Ecto neural progenitor cell (in vitro differentiated cells): Measurements from ENCODE around the gene PLP2.
"Not testable (repeated sequence)": the region's sequence is repeated elsewhere in the genome, so short reads cannot be mapped to it uniquely, and the experiment has no call there.

Source experiments
- DNase-seq: peaks from one replicate; pipeline ENCODE4 v3.0.0-alpha.2; 2018; ENCODE audit warnings: low spot score

The PLP2 gene

GRCh38 chrX:49163555-49164419 lies 7.9 kb upstream of the PLP2 start:
- peak; percentile 85 for DNase-seq

DNA sequence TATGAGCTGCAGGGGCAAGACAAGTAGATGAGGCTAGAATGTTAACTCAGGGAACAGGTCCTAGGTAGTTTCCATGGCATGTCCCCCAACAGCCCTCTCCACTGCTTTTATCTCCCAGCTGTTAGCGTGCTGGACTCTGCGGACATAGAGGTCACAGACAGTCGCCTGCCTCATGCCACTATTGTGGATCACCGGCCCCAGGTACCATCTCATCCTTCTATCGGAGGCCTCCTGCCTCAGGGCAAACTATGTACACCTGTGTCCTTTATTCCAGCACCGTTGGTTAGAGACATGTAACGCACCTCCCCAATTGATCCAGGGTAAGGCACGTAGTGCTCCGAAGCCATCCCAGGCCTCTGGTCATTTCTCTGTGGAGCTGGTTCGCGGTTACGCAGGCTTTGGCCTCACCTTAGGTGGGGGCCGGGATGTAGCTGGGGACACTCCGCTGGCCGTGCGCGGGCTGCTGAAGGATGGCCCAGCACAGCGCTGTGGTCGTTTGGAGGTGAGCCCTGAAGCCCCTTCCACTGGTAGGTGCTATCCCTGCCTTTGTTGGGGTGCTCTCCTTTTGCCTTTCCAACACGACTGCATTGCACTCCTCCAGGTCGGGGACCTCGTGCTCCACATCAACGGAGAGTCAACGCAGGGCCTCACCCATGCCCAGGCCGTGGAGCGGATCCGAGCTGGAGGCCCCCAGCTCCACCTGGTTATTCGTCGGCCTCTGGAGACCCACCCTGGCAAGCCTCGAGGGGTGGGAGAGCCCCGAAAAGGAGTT lies 6.9 kb upstream of the PLP2 start:
- DNase-seq, result no peak

DNA sequence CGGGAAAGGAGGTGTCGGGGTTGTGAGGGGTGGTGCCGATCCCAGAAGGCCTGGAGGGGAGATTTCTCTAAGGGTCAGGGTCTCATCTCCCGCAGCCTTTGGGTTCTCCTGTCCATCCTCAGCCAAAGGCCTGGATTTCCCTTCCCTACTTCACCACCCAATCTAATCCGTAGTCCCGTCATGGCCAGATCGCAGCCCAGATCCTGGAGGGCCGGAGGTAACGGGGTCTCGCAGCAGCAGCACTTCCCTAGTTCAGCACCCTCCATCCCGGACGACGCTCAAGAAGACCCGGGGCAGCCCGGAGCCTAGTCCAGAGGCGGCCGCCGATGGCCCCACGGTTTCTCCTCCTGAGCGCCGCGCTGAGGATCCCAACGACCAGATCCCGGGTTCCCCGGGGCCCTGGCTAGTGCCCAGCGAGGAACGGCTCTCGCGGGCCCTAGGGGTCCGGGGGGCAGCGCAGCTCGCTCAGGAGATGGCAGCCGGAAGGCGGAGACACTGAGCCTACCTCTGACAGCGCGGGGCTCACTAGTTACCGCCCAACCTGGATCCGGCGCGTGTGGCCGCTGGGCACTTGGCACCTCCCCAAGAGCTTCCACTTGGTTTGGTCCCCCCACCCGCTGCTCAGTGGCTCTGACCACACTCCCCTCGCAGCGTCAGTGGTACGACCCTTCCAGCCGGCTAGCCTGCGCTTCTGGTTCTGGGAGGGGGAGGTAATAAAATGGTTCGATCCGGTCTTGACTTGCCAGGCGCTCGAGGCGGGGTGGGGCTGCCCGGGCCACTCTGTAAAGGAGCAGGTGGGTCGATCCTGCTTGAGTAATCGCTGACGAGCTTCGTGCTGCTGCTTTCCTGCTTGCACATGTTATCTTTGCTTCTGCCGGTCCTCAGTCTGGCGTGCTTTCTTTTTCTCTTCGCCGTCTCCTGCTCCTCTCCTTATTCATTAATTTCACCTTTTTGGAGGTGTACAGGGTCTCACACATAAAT lies 5.5 kb upstream of the PLP2 start:
- DNase-seq, result peak; percentile 80

DNA sequence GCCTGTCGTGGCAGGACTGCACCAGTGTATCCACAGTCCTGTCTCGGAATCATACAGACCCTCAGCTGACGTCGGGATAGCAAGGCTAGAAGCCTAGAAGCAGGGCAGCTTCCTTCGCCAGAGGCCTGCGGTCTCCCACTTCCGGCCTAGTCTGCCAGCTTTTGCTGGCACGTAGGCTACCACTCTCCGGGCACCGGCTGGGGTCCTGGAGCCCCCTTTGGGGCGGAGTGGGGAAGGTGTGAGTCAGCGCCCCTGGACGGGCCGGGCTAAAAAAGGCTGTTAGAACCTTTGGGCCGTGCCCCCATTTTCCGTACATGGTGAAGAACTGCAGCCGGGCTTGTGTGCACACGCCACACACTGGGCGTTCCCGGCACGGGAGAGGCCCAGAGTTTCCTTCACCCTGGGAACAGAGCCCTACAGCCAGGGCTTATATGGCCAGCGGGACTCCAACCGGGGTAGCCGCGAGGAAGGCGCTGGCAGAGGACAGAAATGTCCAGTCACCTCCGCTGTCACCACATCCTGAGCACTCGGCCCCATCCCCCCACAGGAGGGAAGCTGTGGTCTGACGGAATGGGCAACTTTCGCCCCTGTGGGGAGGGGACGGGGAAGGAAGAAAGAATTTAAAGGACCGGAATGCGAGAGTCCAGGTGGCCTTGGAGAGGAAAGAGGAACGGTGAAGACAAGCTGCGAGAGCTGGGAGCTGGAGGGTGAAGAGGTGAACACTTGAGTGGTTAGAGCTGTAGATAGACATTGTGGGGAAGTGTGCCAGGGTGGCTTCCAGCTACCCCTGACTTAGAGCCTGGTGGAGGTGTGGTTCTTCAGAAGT lies 4.6 kb upstream of the PLP2 start:
- no peak for DNase-seq

GRCh38 chrX:49167740-49168108 lies 4.0 kb upstream of the PLP2 start:
- DNase-seq, result no peak

- DNase-seq, result no peak
These were observed 632 bp downstream of the PLP2 start for GRCh38 chrX:49172280-49172780.

DNA sequence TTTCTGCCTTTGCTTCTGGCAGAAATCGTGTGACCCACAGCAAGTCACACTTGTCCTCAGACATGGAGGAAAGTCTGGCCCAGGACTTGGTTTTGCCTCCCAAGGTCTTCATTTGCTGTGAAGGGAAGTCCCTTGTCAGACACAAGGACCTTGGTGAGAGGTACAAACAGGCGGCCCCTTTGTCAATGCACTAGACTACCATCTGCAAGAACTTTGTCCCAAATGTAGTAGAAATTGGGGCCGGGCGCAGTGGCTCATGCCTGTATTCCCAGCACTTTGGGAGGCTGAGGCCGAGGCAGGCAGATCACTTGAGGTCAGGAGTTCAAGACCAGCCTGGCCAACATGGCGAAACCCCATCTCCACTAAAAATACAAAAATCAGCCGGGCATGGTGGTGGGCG lies 1.8 kb downstream of the PLP2 start:
- DNase-seq, result not testable (repeated sequence)

- no peak for DNase-seq
These were observed 3.0 kb downstream of the PLP2 start for GRCh38 chrX:49174723-49175122.

DNA sequence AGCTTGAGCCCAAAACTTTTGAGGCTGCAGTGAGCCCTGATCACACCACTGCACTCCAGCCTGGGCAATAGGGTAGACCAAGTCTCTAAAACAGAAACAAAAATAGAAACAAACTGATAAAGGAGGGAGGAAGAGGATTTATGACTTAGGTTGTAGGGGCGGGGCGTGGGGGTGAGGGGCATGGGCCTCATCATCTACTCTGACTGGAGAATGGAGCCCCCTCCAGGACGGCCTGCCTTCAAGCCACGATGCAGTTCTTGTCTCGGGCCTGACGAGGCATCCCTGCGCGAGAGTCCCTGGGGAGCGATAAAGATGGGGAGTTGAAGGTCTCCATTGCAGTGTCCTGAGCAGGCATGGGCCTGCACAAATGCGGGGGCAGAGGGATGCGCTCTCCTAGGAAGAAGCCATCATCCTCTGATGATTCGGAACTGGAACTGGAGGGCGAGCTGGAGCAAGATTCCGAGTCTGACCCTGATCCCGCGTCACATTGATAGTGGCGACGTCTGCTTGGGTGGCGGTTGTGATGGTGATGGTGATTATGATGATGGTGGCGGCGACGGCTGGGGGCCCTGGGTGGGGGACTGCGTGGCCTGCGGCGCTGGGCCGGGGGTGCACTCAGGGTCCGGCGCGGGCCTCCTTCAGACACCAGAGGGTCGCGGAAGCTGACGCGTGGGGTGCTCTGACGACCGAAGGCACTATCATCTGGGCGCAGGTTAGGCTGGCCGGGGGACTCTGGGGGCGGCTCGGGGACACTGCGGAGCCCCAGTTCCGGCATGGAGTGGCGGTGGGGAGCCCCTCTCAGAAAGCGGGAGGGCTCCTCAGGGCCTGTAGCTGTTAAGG lies 4.0 kb downstream of the PLP2 start:
- no peak for DNase-seq

DNA sequence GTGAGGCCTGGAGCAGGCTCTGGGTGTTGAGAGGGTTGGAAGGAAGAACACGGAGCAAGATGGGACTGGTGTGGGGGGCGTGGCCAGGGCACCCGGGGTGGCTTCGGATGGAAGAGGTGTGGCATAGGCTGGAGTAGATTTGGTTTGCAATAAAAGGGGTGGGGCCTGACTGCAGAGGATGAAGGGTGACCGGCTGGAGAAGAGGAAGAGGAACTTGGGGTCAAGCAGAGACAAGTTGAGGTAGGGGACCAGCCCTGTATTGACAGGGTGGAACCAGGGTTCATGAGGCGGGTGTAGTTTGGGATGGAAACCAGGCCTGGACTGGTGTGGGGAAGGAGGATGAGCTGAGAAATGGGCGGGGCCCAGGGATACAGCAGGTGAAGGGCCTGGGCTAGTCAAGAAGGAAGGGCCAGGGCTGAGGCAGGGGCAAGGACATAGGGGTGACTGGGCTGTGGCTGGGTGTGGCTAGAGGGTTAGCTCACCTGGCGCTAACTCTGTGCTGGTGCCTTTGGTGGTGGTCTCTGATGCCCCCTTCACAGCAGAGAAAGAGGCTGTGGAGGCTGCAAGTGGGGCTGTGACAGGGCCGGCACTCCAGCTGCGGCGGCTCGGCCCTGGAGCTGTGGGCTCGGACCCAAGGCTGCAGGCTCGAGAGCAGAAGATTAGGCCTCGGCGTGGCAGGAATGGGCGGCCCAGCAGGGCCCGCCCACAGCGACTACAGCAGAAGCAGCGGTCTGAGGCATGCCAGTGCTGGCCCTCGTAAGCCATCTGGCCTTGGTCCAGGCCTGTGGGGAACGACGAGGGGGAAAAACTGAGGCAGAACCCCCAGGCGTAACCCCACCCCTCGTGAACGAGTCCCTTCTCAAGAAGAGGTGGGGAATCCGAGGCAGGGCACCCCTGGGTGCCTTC lies 5.0 kb downstream of the PLP2 start:
- no peak for DNase-seq

DNA sequence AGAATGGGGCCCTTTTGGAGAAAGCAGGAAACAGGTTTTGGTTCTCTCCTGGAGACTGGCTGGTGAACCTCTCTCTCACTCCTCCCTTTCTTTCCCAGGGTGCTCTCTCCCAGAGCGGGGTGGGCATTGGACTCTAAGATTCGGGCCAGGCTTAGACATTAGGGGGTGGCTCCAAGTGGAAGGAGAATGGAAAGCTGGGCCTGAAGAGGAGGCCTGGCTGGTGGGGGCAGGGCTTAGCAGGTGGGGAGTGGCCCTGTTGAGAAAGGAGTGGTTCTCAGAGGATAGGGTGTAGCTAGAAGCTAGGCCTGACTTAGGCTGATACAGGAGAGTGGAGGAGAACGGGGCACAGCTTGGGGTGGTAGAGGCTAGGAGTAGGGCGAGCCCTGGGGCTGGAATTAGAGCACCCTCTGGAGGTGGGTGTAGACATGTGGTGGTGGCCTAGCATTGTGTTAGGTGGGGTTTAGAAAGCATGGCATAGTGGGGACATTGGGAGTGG lies 5.7 kb downstream of the PLP2 start:
- DNase-seq, result no peak

DNA sequence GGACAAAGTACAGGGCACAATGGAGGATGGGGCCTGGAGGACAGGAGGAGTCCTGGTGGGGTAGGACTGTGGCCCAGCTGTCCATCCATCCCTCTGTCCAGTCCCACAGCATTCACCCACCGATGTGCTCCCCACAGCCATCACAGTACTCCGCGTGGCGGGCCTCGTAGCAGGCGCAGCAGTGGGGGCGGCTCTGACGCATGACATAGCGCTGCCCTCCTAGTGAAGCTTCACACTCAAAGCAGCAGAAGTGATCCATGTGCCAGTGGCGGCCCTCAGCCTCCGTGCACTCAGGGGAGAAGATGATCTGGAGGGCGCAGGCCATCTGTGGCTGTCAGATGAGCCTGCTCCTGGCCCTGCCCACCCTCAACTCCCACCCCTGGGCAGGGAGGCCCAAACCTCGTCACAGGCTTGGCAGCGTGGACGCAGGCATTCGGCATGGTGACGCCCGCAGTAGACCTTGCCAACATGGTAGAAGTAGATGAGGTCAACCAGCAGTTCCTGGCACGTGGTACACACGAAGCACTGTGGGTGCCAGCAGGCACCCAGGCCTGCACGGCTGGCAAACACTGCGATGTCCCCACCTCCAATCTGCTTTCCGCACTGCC lies 6.3 kb downstream of the PLP2 start:
- no peak for DNase-seq

- DNase-seq, result no peak
These were observed 6.8 kb downstream of the PLP2 start for GRCh38 chrX:49178537-49178936.

GRCh38 chrX:49179358-49179757 lies 7.7 kb downstream of the PLP2 start:
- DNase-seq, result no peak

GRCh38 chrX:49183701-49184281 lies 12.1 kb downstream of the PLP2 start:
- DNase-seq, result no peak

- peak; percentile 90 for DNase-seq
These were observed 12.9 kb downstream of the PLP2 start for GRCh38 chrX:49184294-49185281.
